Stomach (tissue), 4 donors: ENCODE data around the gene NNMT.

Experiments used
- EP300 ChIP-seq: sonication (generic); formaldehyde crosslinking; IDR thresholded peaks from one replicate; pipeline ENCODE4 v1.6.1; 2017; ENCODE audit warnings: antibody characterized with exemption
- POLR2A ChIP-seq, 4 donors: fragments of 450-650 bp; IDR thresholded peaks; one replicate each; pipeline ENCODE4 v1.6.1; 2016; ENCODE audit warnings: antibody characterized with exemption in 4 of 4, control low read depth in 2 of 4, mild to moderate bottlenecking in 1 of 4, moderate library complexity in 1 of 4
- POLR2AphosphoS5 ChIP-seq, 3 donors: sonication (generic); formaldehyde crosslinking; IDR thresholded peaks; one replicate each; pipeline ENCODE4 v1.6.1; 2016; ENCODE audit warnings: antibody characterized with exemption in 3 of 3
- TF ChIP-seq, protein P1 (sequence below), 7 experiments: fragments of 450-650 bp in 4 of 7; fragments of 200-600 bp in 3 of 7; sonication (generic) in 3 of 7; IDR thresholded peaks; one replicate each; pipeline ENCODE4 v1.5.1; 2016 to 2019; ENCODE audit warnings: antibody characterized with exemption in 7 of 7, control low read depth in 2 of 7, mild to moderate bottlenecking in 1 of 7

DNA sequence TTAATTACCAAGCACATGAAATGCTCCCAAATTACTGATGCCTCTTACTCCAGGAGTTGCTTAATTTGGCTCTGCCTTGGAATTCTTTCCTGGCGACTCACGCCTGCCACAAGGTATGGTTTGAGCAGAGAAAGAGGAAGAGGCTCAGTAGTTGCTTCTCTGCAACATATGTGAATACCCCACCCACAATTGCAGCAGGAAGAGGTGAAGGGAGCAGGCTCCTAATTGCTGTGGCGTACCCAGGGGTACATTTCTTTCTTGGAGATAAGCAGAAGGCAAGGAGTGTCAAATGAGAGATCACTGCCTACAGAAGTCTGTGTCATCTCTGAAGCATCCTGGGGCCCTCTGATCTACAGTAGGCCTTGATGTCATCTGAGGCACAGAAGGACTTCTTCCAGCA lies 10.6 kb upstream of the NNMT start:
- TF ChIP-seq, protein P1, sequence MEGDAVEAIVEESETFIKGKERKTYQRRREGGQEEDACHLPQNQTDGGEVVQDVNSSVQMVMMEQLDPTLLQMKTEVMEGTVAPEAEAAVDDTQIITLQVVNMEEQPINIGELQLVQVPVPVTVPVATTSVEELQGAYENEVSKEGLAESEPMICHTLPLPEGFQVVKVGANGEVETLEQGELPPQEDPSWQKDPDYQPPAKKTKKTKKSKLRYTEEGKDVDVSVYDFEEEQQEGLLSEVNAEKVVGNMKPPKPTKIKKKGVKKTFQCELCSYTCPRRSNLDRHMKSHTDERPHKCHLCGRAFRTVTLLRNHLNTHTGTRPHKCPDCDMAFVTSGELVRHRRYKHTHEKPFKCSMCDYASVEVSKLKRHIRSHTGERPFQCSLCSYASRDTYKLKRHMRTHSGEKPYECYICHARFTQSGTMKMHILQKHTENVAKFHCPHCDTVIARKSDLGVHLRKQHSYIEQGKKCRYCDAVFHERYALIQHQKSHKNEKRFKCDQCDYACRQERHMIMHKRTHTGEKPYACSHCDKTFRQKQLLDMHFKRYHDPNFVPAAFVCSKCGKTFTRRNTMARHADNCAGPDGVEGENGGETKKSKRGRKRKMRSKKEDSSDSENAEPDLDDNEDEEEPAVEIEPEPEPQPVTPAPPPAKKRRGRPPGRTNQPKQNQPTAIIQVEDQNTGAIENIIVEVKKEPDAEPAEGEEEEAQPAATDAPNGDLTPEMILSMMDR (IDR thresholded peaks at IDR 0.05): no peak
- no peak for TF ChIP-seq POLR2AphosphoS5 (IDR thresholded peaks at IDR 0.05)
- no peak for TF ChIP-seq POLR2A (IDR thresholded peaks at IDR 0.05)
- no peak for TF ChIP-seq EP300
